OCI-LY7 (cell line): ENCODE results near the gene CBX2. TPM values are rescaled to one million over a fixed set of nuclear protein-coding genes. Genes with fewer than 3 reads are reported as not detected.

Experiments used
- BruUV-seq: library from RNA; stranded (reverse); fragments of 400-500 nt; replicated peaks from 2 replicates; lab custom pipeline; 2021; lab: Mats Ljungman, UMichigan
- CTCF ChIA-PET: fragments of 300-600 bp; sonication (Branson Sonifier 250); formaldehyde crosslinking; loops from one replicate; lab custom pipeline; 2022; ENCODE audit warnings: antibody characterized with exemption; ENCODE audit not compliant: unreplicated experiment; lab: Charles Lee
- POLR2A ChIA-PET: fragments of 300-600 bp; sonication (Branson Sonifier 250); formaldehyde crosslinking; loops from one replicate; lab custom pipeline; 2022; ENCODE audit warnings: antibody characterized with exemption; lab: Charles Lee
- DNase-seq: peaks from one replicate; pipeline ENCODE4 v3.0.0-alpha.2; 2015; ENCODE audit warnings: low spot score
- H2AFZ ChIP-seq: fragments of 200-600 bp; sonication (generic), shearing (Covaris generic); 2 replicates; pipeline ENCODE4 v1.6.1; 2014; ENCODE audit warnings: mild to moderate bottlenecking, antibody characterized with exemption, low read length, moderate library complexity
- H3K27ac ChIP-seq: fragments of 200-600 bp; sonication (generic); 2 replicates; pipeline ENCODE4 v1.5.1; 2014; ENCODE audit warnings: mixed run types, low read depth, mild to moderate bottlenecking, moderate library complexity, low read length, inconsistent platforms; ENCODE audit not compliant: poor library complexity, severe bottlenecking
- H3K36me3 ChIP-seq: fragments of 200-600 bp; sonication (generic); 2 replicates; pipeline ENCODE4 v1.6.1; 2014; ENCODE audit warnings: mild to moderate bottlenecking, antibody characterized with exemption, low read length, moderate library complexity, mixed read lengths; ENCODE audit not compliant: insufficient read depth
- H3K4me1 ChIP-seq: fragments of 200-600 bp; sonication (generic); 2 replicates; pipeline ENCODE4 v1.5.1; 2014; ENCODE audit warnings: mild to moderate bottlenecking, low read length; ENCODE audit not compliant: insufficient read depth, poor library complexity, severe bottlenecking
- H3K4me2 ChIP-seq: fragments of 200-600 bp; sonication (generic); 2 replicates; pipeline ENCODE4 v1.6.1; 2014; ENCODE audit warnings: mild to moderate bottlenecking, low read length
- H3K4me3 ChIP-seq: fragments of 200-600 bp; sonication (generic); 2 replicates; pipeline ENCODE4 v1.5.1; 2014; ENCODE audit warnings: mild to moderate bottlenecking, low read depth, low read length; ENCODE audit not compliant: poor library complexity, severe bottlenecking
- H3K79me2 ChIP-seq: fragments of 200-600 bp; sonication (generic); 2 replicates; pipeline ENCODE4 v1.6.1; 2016; ENCODE audit warnings: low read depth, mild to moderate bottlenecking, low read length, moderate library complexity, mixed read lengths; ENCODE audit not compliant: insufficient read depth
- H3K9me2 ChIP-seq: fragments of 200-600 bp; sonication (generic); 2 replicates; pipeline ENCODE4 v1.6.1; 2016; ENCODE audit warnings: mild to moderate bottlenecking, low read length, mixed read lengths; ENCODE audit not compliant: insufficient read depth
- H3K9me3 ChIP-seq: fragments of 200-600 bp; sonication (generic); 2 replicates; pipeline ENCODE4 v1.6.1; 2014; ENCODE audit warnings: mild to moderate bottlenecking, mixed run types, low read length, mixed read lengths
- H4K20me1 ChIP-seq: fragments of 200-600 bp; sonication (generic); 2 replicates; pipeline ENCODE4 v1.6.1; 2014; ENCODE audit warnings: mild to moderate bottlenecking, antibody characterized with exemption, low read length, moderate library complexity, mixed read lengths; ENCODE audit not compliant: insufficient read depth
- CTCF ChIP-seq: fragments of 200-600 bp; sonication (generic); conservative IDR thresholded peaks from 2 replicates; pipeline ENCODE4 v1.5.1; 2014; ENCODE audit warnings: mild to moderate bottlenecking, antibody characterized with exemption, low read length, moderate library complexity, mixed read lengths
- EZH2phosphoT487 ChIP-seq: fragments of 200-600 bp; sonication (generic); IDR thresholded peaks from 2 replicates; pipeline ENCODE4 v1.6.1; 2018; ENCODE audit warnings: low read depth, borderline replicate concordance, mild to moderate bottlenecking, mixed run types, antibody characterized with exemption, low read length, moderate library complexity, mixed read lengths
- intact Hi-C: fragments of 100-400 bp; cut with micrococcal nuclease; formaldehyde crosslinking; loops from one replicate; pipeline ENCODE4 v1.10.0; 2022; ENCODE audit not compliant: unreplicated experiment
- total RNA-seq, 2 experiments: library from RNA; depleted of rRNA in 1 of 2; stranded (reverse); fragments of >200 nt in 1 of 2; shearing (Covaris generic) in 1 of 2; gene quantifications; 2 replicates each; pipeline ENCODE4 v1.2.3, GENCODE V29; 2014 to 2022

CBX2 gene
- total RNA-seq, 2 experiments from 2014 or later: 27.9 to 29.9 TPM

- Histone ChIP-seq H4K20me1 (no peaks in the 10 kb centered on the region), H3K4me2 (no peak overlapping the region), H3K9me2 (no peaks in the 10 kb centered on the region), H3K9me3 (no peaks in the 10 kb centered on the region), H3K36me3 (peaks cover 30% of the 10 kb centered on the region), H3K27ac (no peak overlapping the region), H3K4me3 (no peak overlapping the region), H3K79me2 (peaks cover 10% of the 10 kb centered on the region; the same call in 1 of the 2 replicates), H2AFZ (no peak overlapping the region), H3K4me1 (peaks cover 22% of the 10 kb centered on the region)
- DNase-seq: no peak
- TF ChIP-seq CTCF: no peak
- no peak for TF ChIP-seq EZH2phosphoT487
- intact Hi-C loops: no loop called here
- CTCF ChIA-PET: no interaction called here
- no TSS peak for BruUV-seq
- POLR2A ChIA-PET: interaction anchor here (0.6 kb wide), 2 partner anchors 8 to 20 kb away, joined by 3 to 4 read pairs; no protein-coding TSS in a partner anchor
These were observed 52.4 kb downstream of the CBX2 start for GRCh38 chr17:79830303-79830702.

- peaks cover 27% of the 10 kb centered on the region for H3K4me1 ChIP-seq
- TF ChIP-seq CTCF: no peak
- no peak for TF ChIP-seq EZH2phosphoT487
These were observed 52.9 kb downstream of the CBX2 start for GRCh38 chr17:79830763-79831264.

More at GRCh38 chr17:79830763-79831264, 52.9 kb downstream of the CBX2 start:
- H3K4me3 ChIP-seq: no peak overlapping the region
- no TSS peak for BruUV-seq
- H3K36me3 ChIP-seq: peaks cover 35% of the 10 kb centered on the region
- H3K9me2 ChIP-seq: no peaks in the 10 kb centered on the region
- H3K79me2 ChIP-seq: peaks cover 15% of the 10 kb centered on the region
- H3K9me3 ChIP-seq: no peaks in the 10 kb centered on the region
- ChIA-PET POLR2A (no interaction called here), CTCF (no interaction called here)
- H3K4me2 ChIP-seq: no peak overlapping the region
- H4K20me1 ChIP-seq: 0 out of 2 replicates have a peak, but pooled peaks cover under 1% of the 10 kb centered on the region
- no peak overlapping the region for H2AFZ ChIP-seq
- intact Hi-C loops: no loop called here
- H3K27ac ChIP-seq: no peak overlapping the region
- no peak for DNase-seq
